Mesendoderm (in vitro differentiated cells): ENCODE measurements around the gene PILRB.
"Not testable (repeated sequence)": the region's sequence is repeated elsewhere in the genome, so short reads cannot be mapped to it uniquely, and the experiment has no call there.

Experiments
- DNase-seq: peaks from one replicate; pipeline ENCODE4 v3.0.0; 2013
- H2AK5ac ChIP-seq: 2 replicates; pipeline ENCODE4 v1.6.1; 2013; ENCODE audit warnings: low read length, inconsistent platforms
- H2BK120ac ChIP-seq: 2 replicates; pipeline ENCODE4 v1.6.1; 2013; ENCODE audit warnings: low read depth, mild to moderate bottlenecking, low read length, moderate library complexity, mixed read lengths
- H2BK15ac ChIP-seq: replicated peaks from 2 replicates; pipeline ENCODE4 v1.6.1; 2013; ENCODE audit warnings: low read depth, mild to moderate bottlenecking, moderate library complexity
- H2BK5ac ChIP-seq: 2 replicates; pipeline ENCODE4 v1.6.1; 2013; ENCODE audit warnings: low read length, inconsistent platforms
- H3K18ac ChIP-seq: 2 replicates; pipeline ENCODE4 v1.6.1; 2013; ENCODE audit warnings: mild to moderate bottlenecking, low read length, mixed read lengths
- H3K23ac ChIP-seq: one replicate; pipeline ENCODE4 v1.6.1; 2013; ENCODE audit warnings: low read length
- H3K27ac ChIP-seq: 2 replicates; pipeline ENCODE4 v1.5.1; 2013; ENCODE audit warnings: low read depth, mild to moderate bottlenecking, inconsistent platforms, low read length, moderate library complexity
- H3K27me3 ChIP-seq: 2 replicates; pipeline ENCODE4 v1.6.1; 2013; ENCODE audit warnings: low read length, control low read depth, mild to moderate bottlenecking, inconsistent platforms; ENCODE audit not compliant: insufficient read depth, poor library complexity
- H3K36me3 ChIP-seq: 2 replicates; pipeline ENCODE4 v1.6.1; 2013; ENCODE audit warnings: low read length, inconsistent platforms; ENCODE audit not compliant: control insufficient read depth, insufficient read depth
- H3K4ac ChIP-seq: one replicate; pipeline ENCODE4 v1.6.1; 2013; ENCODE audit warnings: low read depth, mild to moderate bottlenecking, low read length, moderate library complexity
- H3K4me1 ChIP-seq: 2 replicates; pipeline ENCODE4 v1.6.1; 2013; ENCODE audit warnings: low read depth, low read length, inconsistent platforms; ENCODE audit not compliant: control insufficient read depth
- H3K4me2 ChIP-seq: 2 replicates; pipeline ENCODE4 v1.6.1; 2013; ENCODE audit warnings: low read length
- H3K4me3 ChIP-seq: 2 replicates; pipeline ENCODE4 v1.5.1; 2013; ENCODE audit warnings: mild to moderate bottlenecking, low read length
- H3K56ac ChIP-seq: one replicate; pipeline ENCODE4 v1.6.1; 2013; ENCODE audit warnings: low read length
- H3K79me1 ChIP-seq: 2 replicates; pipeline ENCODE4 v1.6.1; 2013; ENCODE audit warnings: low read length, inconsistent platforms
- H3K79me2 ChIP-seq: 2 replicates; pipeline ENCODE4 v1.6.1; 2013; ENCODE audit warnings: mild to moderate bottlenecking, low read length; ENCODE audit not compliant: control insufficient read depth, insufficient read depth
- H3K9ac ChIP-seq: 2 replicates; pipeline ENCODE4 v1.6.1; 2013; ENCODE audit warnings: low read length, inconsistent platforms
- H4K5ac ChIP-seq: one replicate; pipeline ENCODE4 v1.6.1; 2013; ENCODE audit warnings: low read length
- H4K8ac ChIP-seq: one replicate; pipeline ENCODE4 v1.6.1; 2013; ENCODE audit warnings: low read depth, mild to moderate bottlenecking, control low read depth, low read length, moderate library complexity
- WGBS: extraction: QIAGEN DNeasy Blood & Tissue Kit; methylation state at CpG from one replicate; pipeline ENCODE4 v1.1.7; 2013; ENCODE audit warnings: low lambda C conversion rate, missing lambda C conversion rate; ENCODE audit not compliant: insufficient coverage; ENCODE audit errors: extremely low coverage; 5-methylcytosine and 5-hydroxymethylcytosine counted together

Gene PILRB

GRCh38 chr7:100352230-100352781 lies 5.6 kb upstream of the PILRB start:
- not testable (repeated sequence) for H2BK15ac ChIP-seq, H4K8ac ChIP-seq, H3K4ac ChIP-seq, H4K5ac ChIP-seq, H3K79me1 ChIP-seq, H3K4me2 ChIP-seq, H3K4me3 ChIP-seq, H3K9ac ChIP-seq, H3K23ac ChIP-seq, H2BK120ac ChIP-seq, H2AK5ac ChIP-seq, DNase-seq, H3K4me1 ChIP-seq, H3K27me3 ChIP-seq, H3K18ac ChIP-seq, H3K79me2 ChIP-seq, H3K27ac ChIP-seq, H3K56ac ChIP-seq, H2BK5ac ChIP-seq
- no CpG with 5 or more reads among the region's 18 CpGs for WGBS
- peaks cover 15% of the 10 kb centered on the region for H3K36me3 ChIP-seq

GRCh38 chr7:100352984-100353684 lies 4.8 kb upstream of the PILRB start:
- Histone ChIP-seq H3K36me3 (peaks cover 10% of the 10 kb centered on the region), H3K4ac (no peak overlapping the region), H2BK120ac (no peak overlapping the region), H3K56ac (no peak overlapping the region), H3K9ac (no peak overlapping the region), H4K8ac (no peak overlapping the region), H3K23ac (no peak overlapping the region), H2BK5ac (no peak overlapping the region), H3K27me3 (no peaks in the 10 kb centered on the region), H3K4me3 (no peak overlapping the region), H3K79me2 (no peaks in the 10 kb centered on the region), H3K79me1 (no peaks in the 10 kb centered on the region), H3K27ac (no peak overlapping the region), H2AK5ac (no peak overlapping the region), H3K4me2 (no peak overlapping the region), H4K5ac (no peak overlapping the region), H3K4me1 (no peaks in the 10 kb centered on the region), H2BK15ac (no peak overlapping the region), H3K18ac (no peak overlapping the region)
- no peak for DNase-seq
- WGBS: no CpG with 5 or more reads among the region's 16 CpGs

- no CpG with 5 or more reads among the region's 6 CpGs for WGBS
- no peaks in the 10 kb centered on the region for H3K79me1 ChIP-seq
- no peak overlapping the region for H3K56ac ChIP-seq
- H3K79me2 ChIP-seq: no peaks in the 10 kb centered on the region
- H3K23ac ChIP-seq: no peak overlapping the region
- no peak overlapping the region for H2BK120ac ChIP-seq
- H4K8ac ChIP-seq: no peak overlapping the region
- no peak overlapping the region for H3K4me2 ChIP-seq
- no peak for DNase-seq
- H2BK5ac ChIP-seq: no peak overlapping the region
- no peak overlapping the region for H3K18ac ChIP-seq
- no peak overlapping the region for H2AK5ac ChIP-seq
- no peak overlapping the region for H4K5ac ChIP-seq
- H2BK15ac ChIP-seq: no peak overlapping the region
- H3K4ac ChIP-seq: no peak overlapping the region
- no peaks in the 10 kb centered on the region for H3K4me1 ChIP-seq
- H3K27me3 ChIP-seq: no peaks in the 10 kb centered on the region
- H3K9ac ChIP-seq: no peak overlapping the region
- peaks cover 10% of the 10 kb centered on the region for H3K36me3 ChIP-seq
- no peak overlapping the region for H3K4me3 ChIP-seq
- H3K27ac ChIP-seq: no peak overlapping the region
Measured at GRCh38 chr7:100353685-100354330, 4.1 kb upstream of the PILRB start.

- H3K4me3 ChIP-seq: no peak overlapping the region
- H3K27me3 ChIP-seq: no peaks in the 10 kb centered on the region
- H3K4ac ChIP-seq: no peak overlapping the region
- no peak overlapping the region for H4K8ac ChIP-seq
- DNase-seq: no peak
- H4K5ac ChIP-seq: no peak overlapping the region
- H3K9ac ChIP-seq: no peak overlapping the region
- no peak overlapping the region for H2BK15ac ChIP-seq
- H2BK120ac ChIP-seq: no peak overlapping the region
- H3K4me2 ChIP-seq: no peak overlapping the region
- no peak overlapping the region for H3K18ac ChIP-seq
- H3K79me1 ChIP-seq: no peaks in the 10 kb centered on the region
- no peak overlapping the region for H3K56ac ChIP-seq
- WGBS: no CpG with 5 or more reads among the region's 8 CpGs
- H3K23ac ChIP-seq: no peak overlapping the region
- H2BK5ac ChIP-seq: no peak overlapping the region
- H2AK5ac ChIP-seq: no peak overlapping the region
- no peaks in the 10 kb centered on the region for H3K4me1 ChIP-seq
- no peaks in the 10 kb centered on the region for H3K79me2 ChIP-seq
- H3K27ac ChIP-seq: no peak overlapping the region
- peaks cover 10% of the 10 kb centered on the region for H3K36me3 ChIP-seq
Measured at GRCh38 chr7:100356416-100357068, 1.4 kb upstream of the PILRB start.

- H3K18ac ChIP-seq: no peak overlapping the region
- no peak for DNase-seq
- H3K56ac ChIP-seq: no peak overlapping the region
- no peak overlapping the region for H2BK120ac ChIP-seq
- no peak overlapping the region for H2BK15ac ChIP-seq
- no CpG with 5 or more reads among the region's 6 CpGs for WGBS
- H3K4me3 ChIP-seq: no peak overlapping the region
- no peak overlapping the region for H3K4me2 ChIP-seq
- H3K36me3 ChIP-seq: peaks cover 11% of the 10 kb centered on the region
- H4K5ac ChIP-seq: no peak overlapping the region
- no peak overlapping the region for H4K8ac ChIP-seq
- H3K23ac ChIP-seq: no peak overlapping the region
- no peak overlapping the region for H2BK5ac ChIP-seq
- no peak overlapping the region for H2AK5ac ChIP-seq
- no peaks in the 10 kb centered on the region for H3K79me1 ChIP-seq
- no peak overlapping the region for H3K27ac ChIP-seq
- no peak overlapping the region for H3K4ac ChIP-seq
- H3K9ac ChIP-seq: no peak overlapping the region
- no peaks in the 10 kb centered on the region for H3K79me2 ChIP-seq
- no peaks in the 10 kb centered on the region for H3K27me3 ChIP-seq
- H3K4me1 ChIP-seq: no peaks in the 10 kb centered on the region
Measured at GRCh38 chr7:100357131-100357561, 771 bp upstream of the PILRB start.
